HCT116 (cell line): Measurements from ENCODE around the gene GGA2.

Source experiments
- CEBPB ChIP-seq: IDR thresholded peaks from 2 replicates; pipeline ENCODE4 v1.6.1; 2012; ENCODE audit warnings: low read depth
- CTCF ChIP-seq, 3 experiments: fragments of 200-600 bp in 1 of 3; sonication (generic) in 1 of 3; IDR thresholded peaks in 2 of 3; conservative IDR thresholded peaks in 1 of 3; 2 replicates each; pipeline ENCODE4 v1.5.1; 2012 to 2017; ENCODE audit warnings: low read depth in 2 of 3, low read length in 2 of 3, antibody characterized with exemption in 1 of 3, borderline replicate concordance in 1 of 3, control low read depth in 1 of 3, mild to moderate bottlenecking in 1 of 3, mixed read lengths in 1 of 3, mixed run types in 1 of 3, moderate library complexity in 1 of 3; ENCODE audit not compliant: insufficient read depth in 1 of 3
- EZH2 ChIP-seq: fragments of 200-600 bp; sonication (generic); IDR thresholded peaks from 2 replicates; pipeline ENCODE4 v1.6.1; 2017; ENCODE audit warnings: antibody characterized with exemption, mixed run types
- POLR2A ChIP-seq: IDR thresholded peaks from 2 replicates; pipeline ENCODE4 v1.7.0; 2011; ENCODE audit warnings: borderline replicate concordance; ENCODE audit not compliant: insufficient read depth, insufficient read length; ENCODE audit errors: extremely low read depth
- POLR2AphosphoS5 ChIP-seq: IDR thresholded peaks from 2 replicates; pipeline ENCODE4 v1.6.1; 2011; ENCODE audit warnings: mild to moderate bottlenecking, low read depth, low read length, moderate library complexity

- no peak for TF ChIP-seq CTCF (IDR thresholded peaks at IDR 0.05 in 2 of 3, conservative IDR thresholded peaks at IDR 0.05 in 1 of 3; ENCODE audit: borderline replicate concordance in 1 of 3, insufficient read depth in 1 of 3, low read depth in 2 of 3, low read length in 2 of 3)
- TF ChIP-seq POLR2AphosphoS5, result peak; percentile 89
- no peak for TF ChIP-seq EZH2
- no peak for TF ChIP-seq POLR2A
- no peak for TF ChIP-seq CEBPB
Measured at GRCh38 chr16:23510164-23510914, at the start of gene GGA2.
